Mucosa of rectum (tissue), 2 donors: ENCODE data around the gene DPY19L1.
"Not testable (repeated sequence)": the region's sequence is repeated elsewhere in the genome, so short reads cannot be mapped to it uniquely, and the experiment has no call there.

Experiments used
- H3K27ac ChIP-seq, 2 donors: one replicate each; pipeline ENCODE4 v1.7.0; 2013; ENCODE audit warnings: inconsistent platforms in 2 of 2, low read depth in 2 of 2, low read length in 2 of 2
- H3K27me3 ChIP-seq, 2 donors: one replicate each; pipeline ENCODE4 v1.7.0; 2013; ENCODE audit warnings: low read length in 2 of 2; ENCODE audit not compliant: control insufficient read depth in 2 of 2, insufficient read depth in 2 of 2
- H3K36me3 ChIP-seq, 2 donors: one replicate each; pipeline ENCODE4 v1.7.0; 2013; ENCODE audit warnings: low read length in 2 of 2; ENCODE audit not compliant: control insufficient read depth in 2 of 2, insufficient read depth in 2 of 2
- H3K4me1 ChIP-seq, 2 donors: one replicate each; pipeline ENCODE4 v1.7.0; 2013; ENCODE audit warnings: low read length in 2 of 2, mild to moderate bottlenecking in 1 of 2; ENCODE audit not compliant: control insufficient read depth in 2 of 2, insufficient read depth in 2 of 2
- H3K4me3 ChIP-seq, 2 donors: one replicate each; pipeline ENCODE4 v1.7.0; 2013; ENCODE audit warnings: low read length in 2 of 2
- H3K9ac ChIP-seq, 2 donors: one replicate each; pipeline ENCODE4 v1.7.0; 2013; ENCODE audit warnings: low read length in 2 of 2, low read depth in 1 of 2, mild to moderate bottlenecking in 1 of 2
- H3K9me3 ChIP-seq, 2 donors: one replicate each; pipeline ENCODE4 v1.7.0; 2013; ENCODE audit warnings: low read length in 2 of 2; ENCODE audit not compliant: control insufficient read depth in 2 of 2
- donor health status: healthy.
- donor health status: Normal muscosa, but diverticular disease.

Gene DPY19L1

GRCh38 chr7:35015346-35015859 is 21.9 kb downstream of the DPY19L1 start:
- Histone ChIP-seq H3K27ac (no peak overlapping the region), H3K4me3 (no peak overlapping the region), H3K4me1 (peaks cover 9 to 14% of the 10 kb centered on the region in 2 donors), H3K36me3 (peaks cover 0 to 5% of the 10 kb centered on the region in 2 donors), H3K9me3 (no peaks in the 10 kb centered on the region), H3K27me3 (no peaks in the 10 kb centered on the region), H3K9ac (no peak overlapping the region)

- H3K27ac ChIP-seq, result peak overlapping the region; percentile 66 to 69
These were observed 25.1 kb downstream of the DPY19L1 start for GRCh38 chr7:35012160-35012559.

DNA sequence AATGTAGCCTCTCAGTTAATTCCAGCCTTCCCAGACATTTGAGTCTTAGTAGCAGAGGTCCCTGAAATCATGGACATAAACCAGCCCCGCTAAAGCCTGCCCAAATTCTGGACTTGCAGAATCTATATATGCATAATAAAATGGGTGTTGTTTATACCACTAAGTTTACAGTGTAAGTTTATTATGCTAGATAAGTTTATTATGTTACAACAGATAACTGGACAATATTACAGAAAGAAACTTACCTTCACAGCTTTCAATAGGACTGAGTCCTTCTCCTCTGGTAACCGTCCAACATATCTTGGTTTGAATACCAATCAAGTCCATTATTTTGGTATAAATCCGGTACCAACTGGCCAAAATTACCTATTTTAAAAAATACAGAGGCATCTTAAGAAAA is 26.2 kb downstream of the DPY19L1 start:
- Histone ChIP-seq H3K4me3 (no peak overlapping the region), H3K4me1 (peaks cover 9 to 16% of the 10 kb centered on the region in 2 donors), H3K27me3 (no peaks in the 10 kb centered on the region), H3K9ac (no peak overlapping the region), H3K27ac (no peak overlapping the region), H3K9me3 (no peaks in the 10 kb centered on the region), H3K36me3 (no peaks in the 10 kb centered on the region)

More at GRCh38 chr7:35012160-35012559, 25.1 kb downstream of the DPY19L1 start:
- Histone ChIP-seq H3K9me3 (no peaks in the 10 kb centered on the region), H3K27me3 (no peaks in the 10 kb centered on the region), H3K4me3 (no peak overlapping the region), H3K36me3 (peaks cover 0 to 5% of the 10 kb centered on the region in 2 donors), H3K4me1 (peaks cover 9 to 14% of the 10 kb centered on the region in 2 donors), H3K9ac (no peak overlapping the region)

DNA sequence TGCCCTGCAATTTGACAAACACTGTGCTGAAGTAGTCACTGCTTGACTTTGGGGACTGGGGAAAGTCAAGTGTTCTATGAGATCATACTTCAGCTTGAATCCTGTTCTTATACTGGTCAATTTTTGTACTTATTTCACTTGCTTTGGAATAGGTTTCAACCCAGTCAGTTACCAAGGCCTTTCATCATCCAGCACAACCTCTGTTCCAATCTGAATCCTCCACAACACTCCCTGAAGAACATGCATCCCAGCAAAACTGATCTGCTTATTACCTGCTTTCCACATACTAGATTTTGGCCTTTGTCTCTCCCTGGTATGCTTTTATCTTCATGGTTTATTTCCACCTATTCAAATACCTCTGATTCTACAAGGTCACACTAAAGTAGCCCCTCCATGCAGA is 29.5 kb downstream of the DPY19L1 start:
- Histone ChIP-seq H3K9ac (no peak overlapping the region), H3K4me3 (no peak overlapping the region), H3K4me1 (peaks cover 21 to 28% of the 10 kb centered on the region in 2 donors), H3K9me3 (no peaks in the 10 kb centered on the region), H3K27ac (no peak overlapping the region), H3K36me3 (no peaks in the 10 kb centered on the region), H3K27me3 (no peaks in the 10 kb centered on the region)

DNA sequence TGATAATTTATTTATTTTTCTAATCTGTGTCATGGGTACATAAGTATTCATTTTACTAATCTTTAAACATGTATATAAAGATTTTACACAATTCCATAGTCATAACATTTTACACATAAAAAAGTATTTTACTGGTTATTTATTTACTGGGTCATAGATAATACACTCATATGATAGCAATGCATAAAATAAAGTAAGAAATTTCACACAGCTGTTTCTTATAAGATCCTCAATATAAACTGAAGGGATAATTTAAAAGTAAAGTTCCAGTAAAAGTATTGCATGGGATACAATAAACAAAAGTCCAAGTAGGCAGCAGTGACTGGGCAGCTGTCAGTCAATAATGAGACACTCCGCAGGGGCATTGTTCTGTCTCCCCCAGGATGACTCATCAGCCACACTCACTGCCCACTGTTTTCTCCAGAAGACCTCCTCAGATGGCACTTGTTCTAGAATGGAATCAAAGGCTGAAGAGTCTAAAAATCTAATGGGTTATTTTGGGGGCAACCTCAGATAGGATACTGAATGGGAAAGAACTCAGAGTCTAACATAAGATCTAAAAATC is 32.7 kb downstream of the DPY19L1 start:
- peaks cover 13 to 15% of the 10 kb centered on the region in 2 donors for H3K4me1 ChIP-seq
- no peak overlapping the region for H3K4me3 ChIP-seq
- peak overlapping the region; percentile 88 to 95 for H3K27ac ChIP-seq
- no peaks in the 10 kb centered on the region for H3K36me3 ChIP-seq
- H3K27me3 ChIP-seq, result no peaks in the 10 kb centered on the region
- H3K9me3 ChIP-seq, result no peaks in the 10 kb centered on the region
- H3K9ac ChIP-seq, result no peak overlapping the region

DNA sequence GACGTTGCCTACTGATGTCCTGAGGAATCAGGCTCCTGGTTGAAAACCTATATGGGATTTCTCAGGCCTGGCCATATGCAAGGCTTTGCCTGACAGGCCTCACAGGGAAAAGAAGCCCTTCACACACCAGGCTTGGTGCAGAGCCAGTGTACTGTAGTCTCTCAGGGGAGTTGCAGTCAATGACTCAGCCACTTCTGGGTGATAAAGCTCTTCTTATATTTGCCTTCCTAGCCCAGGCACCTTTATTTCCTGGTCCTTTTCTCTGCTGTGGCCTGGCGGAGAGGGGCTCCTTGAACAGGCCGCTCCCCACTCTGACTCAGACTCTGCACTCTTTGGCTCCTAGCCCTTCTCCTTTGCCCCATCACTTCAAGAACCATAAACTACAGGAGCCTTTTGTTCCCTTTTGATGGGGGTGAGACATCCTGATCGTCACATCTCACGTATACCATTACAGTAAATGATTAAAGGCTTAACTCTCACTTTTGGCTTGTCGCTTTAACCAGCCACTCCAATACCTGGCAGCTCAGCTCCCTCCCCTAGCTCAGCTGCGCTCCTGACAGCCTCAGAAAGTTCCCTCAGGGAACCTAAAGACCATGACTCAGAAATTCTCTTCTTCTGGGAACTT is 33.5 kb downstream of the DPY19L1 start:
- no peaks in the 10 kb centered on the region for H3K27me3 ChIP-seq
- peak overlapping the region; percentile 6 to 48 for H3K9ac ChIP-seq
- peak overlapping the region; percentile 88 to 95 for H3K27ac ChIP-seq
- H3K9me3 ChIP-seq, result no peaks in the 10 kb centered on the region
- H3K4me1 ChIP-seq, result peaks cover 13 to 15% of the 10 kb centered on the region in 2 donors
- H3K36me3 ChIP-seq, result no peaks in the 10 kb centered on the region
- no peak overlapping the region for H3K4me3 ChIP-seq

DNA sequence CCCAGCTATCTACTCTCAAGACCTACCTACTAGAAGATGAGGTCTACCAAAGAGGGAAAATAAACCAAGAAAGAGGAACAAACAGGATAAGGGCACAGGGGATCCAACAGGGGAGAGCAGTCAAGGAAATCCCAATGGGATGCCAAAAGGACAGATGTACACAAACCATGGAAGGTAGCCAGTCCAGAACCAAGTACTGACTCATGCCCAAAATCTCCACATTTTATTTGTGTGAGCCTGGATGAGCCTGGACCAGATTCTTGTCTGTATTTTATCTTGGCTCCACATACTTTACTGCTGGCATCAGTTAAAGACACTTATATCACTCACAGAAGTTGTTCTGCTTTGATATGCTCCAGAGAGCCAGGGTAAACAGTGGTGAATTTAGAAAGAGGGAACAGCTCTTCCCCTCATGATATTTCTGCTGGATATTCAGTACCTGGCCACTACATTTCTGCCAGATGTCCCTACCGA is 34.1 kb downstream of the DPY19L1 start:
- H3K27me3 ChIP-seq, H3K36me3 ChIP-seq, H3K9me3 ChIP-seq, H3K4me3 ChIP-seq: not testable (repeated sequence)
- Histone ChIP-seq H3K27ac (peak overlapping the region; percentile 88 to 95), H3K4me1 (peaks cover 13 to 15% of the 10 kb centered on the region in 2 donors), H3K9ac (peak overlapping the region in 1 of 2 donors; percentile 48)

GRCh38 chr7:34998335-34998734 is 39.0 kb downstream of the DPY19L1 start:
- H3K27me3 ChIP-seq, H3K9me3 ChIP-seq, H3K36me3 ChIP-seq, H3K27ac ChIP-seq, H3K4me1 ChIP-seq, H3K9ac ChIP-seq, H3K4me3 ChIP-seq: not testable (repeated sequence)

DNA sequence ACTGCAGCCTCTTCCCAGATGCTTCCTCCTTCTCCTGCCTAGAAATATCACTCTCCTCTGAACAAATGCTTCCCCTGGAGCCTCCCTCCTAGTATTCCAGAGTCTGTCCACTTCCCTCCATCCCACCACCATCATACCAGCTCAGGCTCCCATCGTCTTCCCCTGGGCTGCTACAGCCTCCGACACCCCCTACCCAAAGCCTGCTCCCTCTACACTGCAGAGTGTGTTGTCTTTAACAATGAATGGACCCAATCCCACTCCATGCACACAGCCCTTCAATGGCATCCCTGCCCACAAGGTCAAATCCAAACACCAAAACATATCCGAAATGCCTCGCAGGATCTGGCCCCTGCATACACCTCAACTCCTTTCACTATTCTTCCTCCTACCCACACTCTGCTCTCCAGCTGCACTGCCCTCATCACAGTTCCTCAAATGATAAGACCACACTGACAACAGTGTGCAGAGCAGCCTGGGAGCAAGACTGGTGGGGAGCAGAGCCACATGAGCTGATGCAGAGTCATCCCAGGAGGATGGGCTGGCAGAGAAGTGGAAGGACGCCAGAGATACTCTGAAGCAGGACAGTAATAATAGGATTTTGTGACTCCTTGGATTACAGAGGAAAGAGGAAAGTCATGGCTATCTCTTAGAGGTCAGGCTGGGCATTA is 40.7 kb downstream of the DPY19L1 start:
- not testable (repeated sequence) for H3K9ac ChIP-seq, H3K9me3 ChIP-seq, H3K4me1 ChIP-seq, H3K27ac ChIP-seq, H3K27me3 ChIP-seq, H3K4me3 ChIP-seq, H3K36me3 ChIP-seq

GRCh38 chr7:34995757-34996156 is 41.5 kb downstream of the DPY19L1 start:
- Histone ChIP-seq H3K27me3 (no peaks in the 10 kb centered on the region), H3K27ac (no peak overlapping the region), H3K9me3 (no peaks in the 10 kb centered on the region), H3K4me3 (no peak overlapping the region), H3K9ac (no peak overlapping the region), H3K4me1 (peaks cover 0 to 7% of the 10 kb centered on the region in 2 donors), H3K36me3 (no peaks in the 10 kb centered on the region)
